PC-3 (cell line): ENCODE measurements around the gene HDAC4. TPM values are rescaled to one million over a fixed set of nuclear protein-coding genes. Genes with fewer than 3 reads are reported as not detected.

Experiments
- ATAC-seq: fragments of 200-7000 bp; cut with Tn5 transposase; 2 replicates; pipeline ENCODE4 v1.9.1; 2020; ENCODE audit warnings: mild to moderate bottlenecking, moderate library complexity
- BruUV-seq: library from RNA; stranded (reverse); fragments of 400-500 nt; replicated peaks from 2 replicates; lab custom pipeline; 2021; lab: Mats Ljungman, UMichigan
- CTCF ChIA-PET: fragments of 300-600 bp; sonication (Branson Sonifier 250); formaldehyde crosslinking; loops from one replicate; lab custom pipeline; 2022; ENCODE audit warnings: antibody characterized with exemption; lab: Charles Lee
- POLR2A ChIA-PET: fragments of 300-600 bp; sonication (Branson Sonifier 250); formaldehyde crosslinking; loops from one replicate; lab custom pipeline; 2022; ENCODE audit warnings: antibody characterized with exemption; ENCODE audit not compliant: unreplicated experiment; lab: Charles Lee
- DNase-seq: peaks from one replicate; pipeline ENCODE4 v3.0.0-alpha.2; 2015
- H2AFZ ChIP-seq: fragments of 300-600 bp; sonication (generic); 2 replicates; pipeline ENCODE4 v1.6.0; 2016; ENCODE audit warnings: antibody characterized with exemption, low read length
- H3F3A ChIP-seq: fragments of 300-600 bp; sonication (generic); one replicate; pipeline ENCODE4 v1.6.0; 2017; ENCODE audit warnings: antibody characterized with exemption, low read length, control low read depth, mild to moderate bottlenecking; ENCODE audit not compliant: unreplicated experiment
- H3K27ac ChIP-seq: fragments of 300-600 bp; sonication (generic); 2 replicates; pipeline ENCODE4 v1.5.1; 2016; ENCODE audit warnings: mild to moderate bottlenecking, low read length
- H3K27me3 ChIP-seq: fragments of 300-600 bp; sonication (generic); 2 replicates; pipeline ENCODE4 v1.6.1; 2016; ENCODE audit warnings: low read length, mixed read lengths
- H3K36me3 ChIP-seq: fragments of 300-600 bp; sonication (generic); 2 replicates; pipeline ENCODE4 v1.6.1; 2016; ENCODE audit warnings: low read depth, mixed run types, low read length, mixed read lengths
- H3K4me1 ChIP-seq: fragments of 300-600 bp; sonication (generic); 2 replicates; pipeline ENCODE4 v1.5.1; 2016; ENCODE audit warnings: low read length; ENCODE audit not compliant: insufficient read depth
- H3K4me2 ChIP-seq: fragments of 300-600 bp; sonication (generic); 2 replicates; pipeline ENCODE4 v1.6.0; 2016; ENCODE audit warnings: low read length
- H3K4me3 ChIP-seq: fragments of 300-600 bp; sonication (generic); 2 replicates; pipeline ENCODE4 v1.5.1; 2016; ENCODE audit warnings: mild to moderate bottlenecking, low read length, mixed read lengths
- H3K79me2 ChIP-seq: fragments of 300-600 bp; sonication (generic); 2 replicates; pipeline ENCODE4 v1.6.1; 2017; ENCODE audit warnings: low read length, mixed read lengths
- H3K9ac ChIP-seq: fragments of 300-600 bp; sonication (generic); 2 replicates; pipeline ENCODE4 v1.6.0; 2016; ENCODE audit warnings: mild to moderate bottlenecking, low read length
- H3K9me2 ChIP-seq: fragments of 300-600 bp; sonication (generic); replicated peaks from 2 replicates; pipeline ENCODE4 v1.6.1; 2016; ENCODE audit warnings: mixed run types, low read length, mixed read lengths
- H3K9me3 ChIP-seq: fragments of 300-600 bp; sonication (generic); 2 replicates; pipeline ENCODE4 v1.6.1; 2016; ENCODE audit warnings: low read length, mixed read lengths
- H4K20me1 ChIP-seq: fragments of 300-600 bp; sonication (generic); 2 replicates; pipeline ENCODE4 v1.6.1; 2016; ENCODE audit warnings: low read length, mixed read lengths
- EZH2 ChIP-seq: fragments of 300-600 bp; sonication (generic); IDR thresholded peaks from one replicate; pipeline ENCODE4 v1.6.1; 2017; ENCODE audit warnings: antibody characterized with exemption, mild to moderate bottlenecking, low read length; ENCODE audit not compliant: unreplicated experiment
- EZH2phosphoT487 ChIP-seq: fragments of 300-600 bp; sonication (generic); IDR thresholded peaks from 2 replicates; pipeline ENCODE4 v1.6.1; 2018; ENCODE audit warnings: mild to moderate bottlenecking, antibody characterized with exemption, low read length, borderline replicate concordance
- intact Hi-C: fragments of 100-400 bp; cut with micrococcal nuclease; formaldehyde crosslinking; loops from 2 replicates; pipeline ENCODE4 v1.9.0; 2023
- total RNA-seq: library from RNA; depleted of rRNA; stranded (reverse); fragments of >200 nt; gene quantifications from 2 replicates; pipeline ENCODE4 v1.2.3, GENCODE V29; 2014
- TF ChIP-seq, protein P1 (sequence below): fragments of 300-600 bp; sonication (generic); conservative IDR thresholded peaks from 2 replicates; pipeline ENCODE4 v1.5.1; 2017; ENCODE audit warnings: antibody characterized with exemption, low read depth, mild to moderate bottlenecking, low read length

The HDAC4 gene
- total RNA-seq, 1 experiment from 2014 or later, result 8.5 TPM

DNA sequence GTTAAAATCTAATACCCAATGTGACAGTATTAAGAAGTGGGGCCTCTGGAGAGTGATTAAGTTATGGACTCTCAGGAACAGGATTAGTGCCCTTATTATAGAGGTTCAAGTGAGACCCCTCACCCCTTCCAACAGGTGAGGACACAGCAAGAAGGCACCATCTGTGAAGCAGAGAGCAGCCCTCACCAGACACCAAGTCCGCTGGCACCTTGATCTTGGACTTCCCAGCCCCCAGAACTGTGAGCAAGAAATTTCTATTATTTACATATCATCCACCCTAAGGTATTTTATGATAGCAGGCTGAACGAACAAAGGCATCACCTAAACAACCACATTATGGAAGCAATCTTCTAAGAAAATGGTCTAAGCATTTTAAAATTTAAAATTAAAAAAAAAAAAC lies 59.0 kb downstream of the HDAC4 start:
- DNase-seq (no peak), ATAC-seq (no peak)
- Histone ChIP-seq H3K27ac (no peak overlapping the region), H4K20me1 (no peaks in the 10 kb centered on the region), H3K4me2 (no peak overlapping the region), H3K4me1 (no peaks in the 10 kb centered on the region), H3K36me3 (no peaks in the 10 kb centered on the region), H3F3A (no peaks in the 10 kb centered on the region), H2AFZ (no peak overlapping the region), H3K9ac (no peak overlapping the region), H3K9me2 (no peaks in the 10 kb centered on the region), H3K27me3 (no peaks in the 10 kb centered on the region), H3K4me3 (no peak overlapping the region), H3K9me3 (no peaks in the 10 kb centered on the region), H3K79me2 (0 out of 2 replicates have a peak, but pooled peaks cover 6% of the 10 kb centered on the region)
- intact Hi-C loops, result no loop called here
- ChIA-PET POLR2A (no interaction called here), CTCF (no interaction called here)
- BruUV-seq, result no TSS peak
- TF ChIP-seq, protein P1, sequence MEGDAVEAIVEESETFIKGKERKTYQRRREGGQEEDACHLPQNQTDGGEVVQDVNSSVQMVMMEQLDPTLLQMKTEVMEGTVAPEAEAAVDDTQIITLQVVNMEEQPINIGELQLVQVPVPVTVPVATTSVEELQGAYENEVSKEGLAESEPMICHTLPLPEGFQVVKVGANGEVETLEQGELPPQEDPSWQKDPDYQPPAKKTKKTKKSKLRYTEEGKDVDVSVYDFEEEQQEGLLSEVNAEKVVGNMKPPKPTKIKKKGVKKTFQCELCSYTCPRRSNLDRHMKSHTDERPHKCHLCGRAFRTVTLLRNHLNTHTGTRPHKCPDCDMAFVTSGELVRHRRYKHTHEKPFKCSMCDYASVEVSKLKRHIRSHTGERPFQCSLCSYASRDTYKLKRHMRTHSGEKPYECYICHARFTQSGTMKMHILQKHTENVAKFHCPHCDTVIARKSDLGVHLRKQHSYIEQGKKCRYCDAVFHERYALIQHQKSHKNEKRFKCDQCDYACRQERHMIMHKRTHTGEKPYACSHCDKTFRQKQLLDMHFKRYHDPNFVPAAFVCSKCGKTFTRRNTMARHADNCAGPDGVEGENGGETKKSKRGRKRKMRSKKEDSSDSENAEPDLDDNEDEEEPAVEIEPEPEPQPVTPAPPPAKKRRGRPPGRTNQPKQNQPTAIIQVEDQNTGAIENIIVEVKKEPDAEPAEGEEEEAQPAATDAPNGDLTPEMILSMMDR, result no peak
- TF ChIP-seq EZH2 (no peak), EZH2phosphoT487 (no peak)

DNA sequence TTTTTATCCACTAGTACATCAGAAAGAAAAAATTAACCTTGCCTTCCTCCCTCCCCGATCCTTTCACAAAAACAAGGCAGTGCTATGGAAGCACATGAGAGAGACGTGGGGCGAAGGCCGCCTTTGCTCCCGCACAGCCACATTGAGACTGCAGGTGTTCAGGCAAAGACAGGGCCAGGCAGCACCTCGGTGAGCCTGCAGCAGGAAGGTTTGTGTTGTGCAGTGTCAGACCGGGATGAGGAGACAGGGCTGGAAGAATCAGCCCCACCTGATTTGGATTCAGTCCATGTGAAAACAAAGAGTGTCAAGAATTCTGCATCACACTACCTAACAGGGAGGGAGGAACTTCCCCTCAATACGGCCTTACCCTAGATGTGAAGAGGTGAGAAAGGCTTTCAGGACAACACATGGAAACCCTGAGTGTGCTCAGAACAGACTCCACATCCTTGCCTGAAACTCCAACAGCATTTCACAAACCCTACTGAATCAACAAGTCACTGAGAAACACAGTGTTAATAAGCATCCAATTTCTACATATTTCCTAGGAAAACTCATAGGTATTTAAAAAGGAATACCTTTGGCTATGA lies 59.6 kb downstream of the HDAC4 start:
- Histone ChIP-seq H4K20me1 (no peaks in the 10 kb centered on the region), H3K36me3 (no peaks in the 10 kb centered on the region), H3K27me3 (no peaks in the 10 kb centered on the region), H3K9me2 (no peaks in the 10 kb centered on the region), H3K27ac (no peak overlapping the region), H3K9me3 (no peaks in the 10 kb centered on the region), H3K4me2 (no peak overlapping the region), H3K9ac (no peak overlapping the region), H3F3A (no peaks in the 10 kb centered on the region), H3K4me1 (no peaks in the 10 kb centered on the region), H3K4me3 (no peak overlapping the region), H3K79me2 (0 out of 2 replicates have a peak, but pooled peaks cover 6% of the 10 kb centered on the region), H2AFZ (no peak overlapping the region)
- ATAC-seq (no peak), DNase-seq (no peak)
- TF ChIP-seq, protein P1, result no peak
- TF ChIP-seq EZH2phosphoT487 (no peak), EZH2 (no peak)
- CTCF ChIA-PET, result no interaction called here
- POLR2A ChIA-PET, result no interaction called here
- intact Hi-C loops, result no loop called here
- no TSS peak for BruUV-seq
